HG02981 (cell line): Measurements from ENCODE around the gene BASP1.

Source experiments
- ATAC-seq: cut with Tn5 transposase; IDR thresholded peaks from one replicate; pipeline ENCODE4 v1.9.1; 2021; ENCODE audit warnings: mild to moderate bottlenecking, moderate library complexity; ENCODE audit not compliant: unreplicated experiment

Gene BASP1, protein sequence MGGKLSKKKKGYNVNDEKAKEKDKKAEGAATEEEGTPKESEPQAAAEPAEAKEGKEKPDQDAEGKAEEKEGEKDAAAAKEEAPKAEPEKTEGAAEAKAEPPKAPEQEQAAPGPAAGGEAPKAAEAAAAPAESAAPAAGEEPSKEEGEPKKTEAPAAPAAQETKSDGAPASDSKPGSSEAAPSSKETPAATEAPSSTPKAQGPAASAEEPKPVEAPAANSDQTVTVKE

DNA sequence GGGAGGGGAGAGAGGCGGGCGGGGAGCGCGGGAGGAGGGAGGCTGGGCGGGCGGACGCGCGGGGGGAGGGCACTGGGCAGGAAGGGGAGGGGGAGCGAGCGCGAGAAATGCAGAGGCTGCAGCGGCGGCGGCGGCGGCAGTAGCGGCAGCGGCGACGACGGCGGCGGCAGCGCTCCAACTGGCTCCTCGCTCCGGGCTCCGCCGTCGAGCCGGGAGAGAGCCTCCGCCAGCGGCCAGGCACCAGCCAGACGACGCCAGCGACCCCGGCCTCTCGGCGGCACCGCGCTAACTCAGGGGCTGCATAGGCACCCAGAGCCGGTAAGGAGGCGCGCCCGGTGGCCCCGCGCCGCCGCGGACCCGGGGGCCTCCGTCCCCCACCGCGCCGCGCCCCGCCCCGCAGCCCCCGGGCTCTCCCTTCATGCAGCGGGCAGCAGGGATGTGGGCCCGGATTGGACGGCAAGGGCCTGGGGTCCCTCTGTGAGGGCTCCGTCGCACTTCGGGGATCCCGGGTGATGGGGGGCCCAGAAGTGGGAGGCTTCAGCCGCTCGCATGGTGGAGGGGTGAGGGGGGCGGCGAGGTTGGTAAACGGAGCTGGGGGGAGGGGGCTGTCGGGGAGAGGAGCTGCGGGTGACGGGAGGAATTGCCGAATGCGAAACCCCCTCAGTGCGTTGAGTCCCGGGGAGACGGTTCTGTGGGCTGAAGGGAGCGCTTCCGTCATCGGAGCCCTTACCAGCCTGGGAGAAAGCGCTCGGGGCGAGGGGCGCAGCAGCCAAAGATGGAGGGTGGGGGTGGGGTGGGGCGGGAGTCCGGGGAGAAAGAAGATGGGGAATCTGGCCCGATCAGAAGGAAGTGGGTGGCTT lies at the start of gene BASP1:
Gene BASP1 (plus strand): TSS at position 139 of the 860 bp plus-strand sequence. CDS start 57,586 bp downstream, outside the sequence.
- ATAC-seq: peak; percentile 33

DNA sequence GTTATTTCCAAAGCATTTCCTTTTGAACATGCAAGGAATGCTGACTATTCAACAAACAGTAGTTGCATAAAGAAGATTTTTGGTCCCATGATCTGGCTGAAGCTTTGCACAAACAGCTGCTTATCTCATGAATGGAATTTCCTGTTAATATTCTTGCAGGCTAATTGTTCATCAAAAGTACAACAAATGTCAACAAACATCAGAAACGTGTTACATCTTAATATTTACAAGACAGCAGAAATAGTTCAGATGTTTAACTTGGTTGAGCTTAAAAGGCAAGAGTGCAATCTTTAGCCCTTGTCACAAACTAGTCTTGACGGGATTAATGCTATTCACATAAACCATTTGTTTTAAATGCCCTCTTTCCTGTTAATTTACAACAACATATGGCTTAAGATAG lies 47.9 kb upstream of the BASP1 start:
- ATAC-seq: no peak

DNA sequence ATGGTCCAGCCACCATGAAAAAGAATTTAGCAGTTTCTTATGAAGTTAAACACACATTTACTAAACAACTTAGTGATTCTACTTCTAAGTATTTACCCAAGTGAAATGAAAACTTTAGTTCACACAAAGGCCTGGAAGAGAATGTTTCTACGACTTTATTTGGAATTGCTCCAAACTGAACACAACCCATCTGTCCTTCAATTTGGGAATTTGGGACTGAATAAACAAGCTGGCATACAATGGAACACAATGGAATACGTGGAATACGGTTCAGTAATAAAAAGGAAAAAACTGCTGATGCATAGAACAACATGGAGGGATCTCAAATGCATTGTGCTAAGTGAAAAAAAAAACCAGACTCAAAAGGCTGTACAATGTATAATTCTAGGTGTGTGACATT lies 44.6 kb upstream of the BASP1 start:
- no peak for ATAC-seq

DNA sequence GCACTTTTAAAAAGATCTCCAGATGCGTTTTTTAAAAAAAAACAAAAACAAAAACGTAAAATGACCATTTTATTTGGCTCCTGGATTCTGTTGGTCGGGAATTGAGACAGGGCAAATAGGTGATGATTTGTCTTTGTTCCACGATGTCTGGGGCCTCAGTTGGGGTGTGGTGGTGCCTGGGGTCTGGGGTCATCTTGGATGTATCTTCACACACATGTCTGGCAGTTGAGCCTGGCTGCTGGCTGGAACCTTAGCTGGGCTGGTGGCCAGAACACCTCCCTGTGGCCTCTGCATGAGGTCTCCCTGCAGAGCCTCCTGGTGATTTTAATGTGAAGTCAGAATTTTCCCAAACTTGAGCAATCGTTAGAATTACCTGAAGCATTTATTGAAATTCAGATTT lies 42.5 kb upstream of the BASP1 start:
- no peak for ATAC-seq

DNA sequence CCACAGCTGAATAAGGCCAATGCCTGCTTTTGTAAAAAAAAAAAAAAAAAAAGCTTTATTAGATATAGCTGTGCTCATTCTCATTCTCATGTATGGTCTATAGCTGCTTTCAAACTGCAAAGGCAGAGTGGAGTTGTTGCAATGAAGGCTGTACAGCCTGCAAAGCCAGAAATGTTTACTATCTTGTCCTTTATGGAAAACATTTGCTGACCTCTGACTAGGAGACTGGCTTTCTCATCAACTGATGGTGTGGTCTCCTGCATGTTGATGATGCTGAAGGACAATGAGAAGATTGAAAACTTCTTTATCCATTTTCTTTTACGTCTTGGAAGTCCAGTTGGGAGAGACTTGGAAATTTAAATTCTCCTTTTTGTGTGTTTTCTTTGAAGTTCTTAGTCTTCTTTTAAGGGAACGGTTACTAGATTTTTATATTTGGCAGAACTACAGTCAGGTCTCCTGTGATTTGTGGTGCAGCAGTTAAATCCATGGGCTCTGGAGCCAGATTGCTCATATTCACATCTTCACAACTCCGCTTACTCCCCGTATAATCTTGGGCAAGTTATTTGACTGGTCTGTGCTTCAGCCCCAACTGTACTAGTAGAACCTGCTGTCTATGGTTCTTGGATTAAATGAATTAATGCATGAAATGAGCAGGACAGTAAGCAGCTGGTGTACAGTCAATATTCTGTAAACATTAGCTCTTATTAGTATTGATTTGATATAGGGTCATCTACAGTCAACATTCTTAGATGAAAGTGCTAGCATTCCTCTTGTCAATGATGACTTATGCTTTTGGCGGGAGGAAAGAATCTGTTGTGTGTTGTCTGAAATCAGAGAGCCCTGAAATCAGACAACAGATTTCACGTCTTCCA lies 39.7 kb upstream of the BASP1 start:
- ATAC-seq: no peak

DNA sequence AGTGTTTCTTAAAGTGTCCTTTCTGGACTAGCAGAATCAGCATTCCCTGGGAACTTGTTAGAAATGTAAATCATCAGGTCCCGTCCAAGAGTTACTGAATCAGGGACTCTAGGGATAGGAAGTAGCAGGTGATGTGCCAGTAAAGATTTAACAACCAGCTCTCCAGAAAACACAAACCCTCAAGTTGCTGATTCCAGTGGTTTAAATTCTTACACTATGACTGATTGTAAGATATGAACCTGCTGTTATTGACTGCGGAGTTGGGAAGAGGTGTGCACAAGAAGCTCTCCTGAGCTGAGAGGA lies 39.1 kb upstream of the BASP1 start:
- no peak for ATAC-seq

DNA sequence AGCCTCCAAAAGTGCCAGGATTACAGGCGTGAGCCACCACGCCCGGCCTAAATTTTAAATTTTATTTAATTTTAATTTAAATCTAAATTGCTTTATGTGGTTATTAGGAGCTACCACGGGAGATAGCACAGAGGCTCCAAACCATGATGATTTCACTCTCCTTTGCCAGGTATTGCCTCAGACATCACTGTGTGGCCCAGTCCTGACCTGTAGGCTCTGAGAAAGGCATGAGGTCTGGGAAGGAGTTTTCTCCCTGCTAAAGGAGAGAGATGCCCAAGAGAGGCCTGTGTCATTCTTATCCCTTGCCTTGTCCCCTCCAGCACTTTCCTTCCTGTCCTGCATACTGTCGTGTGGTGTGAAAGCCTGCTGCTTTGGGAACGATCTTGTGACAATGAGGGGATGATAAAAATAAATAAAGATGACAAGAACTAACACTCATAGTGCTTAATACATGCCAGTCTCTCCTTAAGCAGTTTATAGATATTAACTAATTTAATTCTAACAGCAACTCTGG lies 37.0 kb upstream of the BASP1 start:
- no peak for ATAC-seq

DNA sequence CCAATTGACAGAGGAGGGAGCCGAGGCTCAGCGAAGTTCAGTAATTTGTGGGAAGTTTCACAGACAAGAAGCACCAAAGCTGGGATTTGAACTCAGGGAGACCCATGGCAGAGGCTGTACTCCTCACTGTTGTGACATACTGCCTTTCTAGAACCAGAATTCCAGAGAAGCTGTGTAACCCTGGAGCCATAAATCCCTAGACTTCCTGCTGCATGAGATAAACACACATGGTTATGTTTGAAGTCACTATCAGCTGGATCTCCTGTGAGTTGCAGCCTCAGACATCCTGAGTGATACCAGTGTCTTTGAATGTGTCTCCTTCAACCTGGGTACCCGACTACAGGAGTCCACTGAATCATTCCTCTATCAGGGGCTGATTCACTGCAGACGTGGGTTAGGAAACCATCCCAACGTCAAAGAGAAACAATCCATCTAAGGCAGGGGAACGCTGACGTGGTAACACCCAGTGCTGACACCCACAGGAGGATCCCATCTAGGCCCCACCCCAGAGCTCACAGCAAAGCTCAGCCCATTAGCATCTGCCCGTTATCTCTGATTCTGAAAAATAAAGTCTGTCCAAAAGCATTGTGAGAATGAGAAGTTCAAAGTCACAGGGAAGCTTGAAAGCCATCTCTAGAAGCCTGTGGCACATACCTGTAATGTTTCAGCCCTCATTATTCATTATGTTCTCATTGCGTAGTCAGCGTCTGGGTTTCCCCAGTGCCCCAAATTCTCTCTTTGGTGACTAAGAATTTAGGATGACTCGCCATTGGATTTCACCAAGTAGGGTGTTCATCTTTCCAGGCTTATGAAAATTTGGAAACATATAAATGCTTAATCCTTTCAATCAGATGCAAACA lies 36.3 kb upstream of the BASP1 start:
- ATAC-seq: no peak

DNA sequence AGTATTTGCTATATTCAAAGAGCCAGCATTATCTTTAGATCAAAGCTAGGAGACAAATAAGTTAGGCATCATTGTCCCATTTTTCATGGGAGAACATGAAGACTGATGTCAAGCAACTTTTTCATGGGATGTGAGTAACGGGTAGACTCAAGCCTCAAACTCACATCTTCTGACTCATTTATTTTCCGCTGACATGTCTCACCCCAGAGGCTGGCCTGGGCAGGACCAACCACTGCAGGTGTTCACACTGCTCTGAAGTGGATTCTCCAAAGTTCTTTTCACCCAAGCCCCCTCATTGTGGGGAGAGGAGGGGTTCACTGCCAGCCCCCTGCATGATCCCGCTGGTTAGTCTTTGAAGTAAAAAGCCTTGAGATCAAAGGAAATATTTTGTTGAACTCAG lies 34.9 kb upstream of the BASP1 start:
- ATAC-seq: no peak

DNA sequence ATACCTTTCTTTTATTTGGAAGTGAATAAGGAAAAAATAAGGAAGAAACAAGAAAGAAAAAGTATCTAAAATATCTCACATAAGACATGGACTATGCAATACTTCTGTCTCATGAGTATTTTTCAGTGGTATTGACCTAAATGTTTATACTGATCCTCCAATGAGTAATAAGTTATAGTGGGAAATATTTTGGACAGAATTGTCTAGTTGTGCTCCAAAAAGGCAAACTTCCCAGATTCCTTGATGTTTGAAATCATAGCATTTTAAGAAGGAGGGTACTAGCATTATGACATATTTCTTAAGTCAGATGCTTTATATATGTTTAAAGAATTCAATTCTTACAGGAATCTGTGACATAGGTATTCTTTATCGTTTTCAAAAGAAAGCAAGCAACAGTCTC lies 34.5 kb upstream of the BASP1 start:
- no peak for ATAC-seq

DNA sequence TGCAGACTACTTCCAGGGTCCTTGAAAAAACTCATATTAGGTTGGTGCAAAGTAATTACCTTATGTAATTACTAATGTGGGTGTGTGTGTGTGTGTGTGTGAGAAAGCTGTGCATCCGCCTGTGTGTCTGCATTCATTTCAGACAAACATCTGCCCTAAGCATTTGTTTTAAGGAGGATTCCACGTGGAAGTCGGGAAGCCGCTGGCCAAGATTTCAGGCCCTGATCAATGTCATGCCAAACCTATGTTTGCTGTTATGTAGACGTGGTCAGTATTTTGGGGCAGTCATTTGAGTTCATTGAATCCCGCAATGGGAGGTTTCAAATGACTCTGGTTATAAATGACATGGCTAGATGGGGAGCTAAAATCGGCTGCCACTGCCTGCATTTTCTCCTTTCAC lies 33.6 kb upstream of the BASP1 start:
- no peak for ATAC-seq

DNA sequence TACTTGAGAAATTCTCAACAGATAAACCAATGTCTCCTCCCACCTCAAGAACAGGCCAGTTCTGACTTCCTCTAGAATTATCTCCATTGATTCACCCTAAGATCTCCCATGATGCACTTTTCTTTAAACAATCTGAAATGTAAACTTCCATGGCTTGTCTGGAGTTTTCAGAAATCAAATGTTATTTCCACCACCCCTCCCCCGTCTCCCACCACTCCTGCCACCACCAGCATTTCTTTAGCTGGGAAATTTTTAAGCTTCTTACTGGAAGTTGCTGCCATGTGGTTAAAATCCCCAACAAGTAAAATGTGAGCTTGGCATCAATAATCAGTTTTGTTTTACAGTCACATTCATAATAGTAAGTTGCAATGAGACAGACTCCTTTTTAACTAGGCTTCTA lies 32.8 kb upstream of the BASP1 start:
- ATAC-seq: no peak

DNA sequence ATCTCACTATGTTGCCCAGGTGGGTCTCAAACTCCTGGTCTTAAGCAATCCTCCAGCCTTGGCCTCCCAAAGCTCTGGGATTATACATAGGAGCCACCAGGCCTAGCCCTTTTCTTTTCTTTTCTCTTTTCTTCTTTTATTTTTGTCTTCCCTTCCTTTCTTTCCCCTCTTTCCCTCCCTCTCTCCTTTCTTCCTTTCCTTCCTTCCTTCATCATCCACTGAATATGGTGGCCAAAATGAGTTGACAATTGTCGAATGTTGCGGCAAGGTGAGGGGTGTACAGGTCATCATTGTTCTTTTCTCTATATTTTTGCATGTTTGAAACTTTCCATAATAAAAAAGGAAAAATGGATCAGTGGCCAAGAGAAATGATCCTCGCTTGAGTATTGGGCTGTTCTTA lies 32.1 kb upstream of the BASP1 start:
- ATAC-seq: no peak

DNA sequence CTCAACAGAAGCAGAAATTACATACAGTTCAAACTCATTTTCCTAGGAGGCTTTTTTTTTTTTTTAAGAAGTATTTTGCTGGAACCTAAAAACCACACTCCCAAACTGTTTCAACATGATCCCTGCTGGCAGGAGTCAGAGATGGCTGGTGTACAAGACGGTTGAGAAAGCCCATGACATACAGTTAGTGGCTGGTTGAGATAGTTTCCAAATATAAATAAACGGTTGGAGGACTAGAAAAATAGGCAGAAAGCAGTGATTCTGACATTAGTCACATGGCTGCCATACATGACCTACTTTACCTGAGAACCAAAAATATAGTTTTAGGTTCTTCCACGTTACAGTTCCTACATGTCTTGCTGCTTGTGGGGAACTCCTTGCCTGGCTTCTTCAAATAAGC lies 31.7 kb upstream of the BASP1 start:
- ATAC-seq: no peak

DNA sequence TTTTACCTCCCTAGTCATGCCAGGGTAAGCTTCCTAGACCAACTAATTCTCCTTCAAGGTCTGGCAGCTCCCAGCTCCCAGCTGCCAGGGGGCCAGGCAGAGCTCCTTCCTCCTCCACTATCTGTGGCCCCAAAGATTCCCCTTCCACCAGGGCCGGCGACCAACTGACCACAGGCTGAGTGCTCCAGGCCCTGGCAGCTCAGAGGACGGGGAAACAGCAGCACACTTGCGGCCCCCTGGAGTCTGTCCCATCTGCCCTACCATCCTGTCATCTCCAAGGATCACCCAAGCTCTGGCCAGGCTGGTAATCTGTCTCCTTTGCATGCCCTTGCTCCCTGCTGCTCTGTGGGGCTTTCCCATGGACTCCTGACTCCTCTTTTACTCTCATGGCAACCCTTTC lies 31.2 kb upstream of the BASP1 start:
- ATAC-seq: no peak

DNA sequence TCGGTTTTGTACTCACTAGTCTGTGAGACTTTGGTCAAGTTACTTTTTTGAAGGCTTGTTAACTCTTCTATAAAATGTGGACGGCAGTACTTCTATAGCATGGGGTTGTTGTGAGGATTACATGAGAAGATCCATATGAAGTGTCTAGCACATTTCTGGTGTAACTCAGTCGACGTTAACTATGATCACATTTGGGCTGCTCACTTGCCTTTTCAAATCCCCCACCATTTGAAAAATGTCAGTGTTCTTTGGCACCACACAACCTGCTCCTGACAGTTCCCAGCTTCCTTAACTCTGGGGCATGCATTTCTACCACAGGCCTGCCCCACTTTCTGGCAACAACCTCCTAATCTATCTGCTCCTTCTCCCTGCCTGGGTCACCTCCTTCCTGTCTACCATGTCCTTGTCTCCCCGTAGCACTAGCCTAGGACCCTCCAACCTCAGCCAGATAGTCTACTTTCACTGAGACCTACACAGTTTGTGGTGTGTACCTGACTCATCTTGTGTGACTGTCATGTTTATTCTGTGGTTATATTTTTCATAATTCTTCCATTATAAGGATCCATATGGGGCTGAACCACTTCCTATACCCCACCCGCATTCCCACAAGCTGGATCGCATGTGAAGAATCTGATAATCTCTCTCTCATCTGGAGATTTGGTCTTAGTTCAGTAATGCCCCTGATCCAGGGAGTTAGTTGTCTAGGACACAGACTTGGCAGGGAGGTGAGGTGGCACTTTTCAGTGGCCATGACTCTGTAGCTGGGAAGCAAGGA lies 30.2 kb upstream of the BASP1 start:
- no peak for ATAC-seq

DNA sequence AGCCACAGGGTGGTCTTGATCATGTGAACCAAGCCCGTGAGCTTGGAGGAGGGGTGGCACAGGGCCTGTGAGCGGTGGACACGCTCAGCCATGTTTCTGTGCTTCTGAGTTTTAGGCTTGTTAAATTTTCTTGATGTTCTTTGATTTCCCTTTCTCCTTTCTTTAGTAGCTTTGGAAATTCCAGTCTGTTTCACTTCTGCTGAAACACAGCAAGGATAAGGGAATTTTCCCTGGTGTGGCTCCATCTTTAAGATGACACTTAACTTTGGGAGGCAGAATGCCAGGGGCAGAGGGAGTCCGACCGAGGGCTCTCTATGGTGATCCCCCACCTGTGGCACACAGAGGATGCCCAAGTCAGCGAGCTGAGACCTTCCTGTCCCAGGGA lies 29.7 kb upstream of the BASP1 start:
- no peak for ATAC-seq

DNA sequence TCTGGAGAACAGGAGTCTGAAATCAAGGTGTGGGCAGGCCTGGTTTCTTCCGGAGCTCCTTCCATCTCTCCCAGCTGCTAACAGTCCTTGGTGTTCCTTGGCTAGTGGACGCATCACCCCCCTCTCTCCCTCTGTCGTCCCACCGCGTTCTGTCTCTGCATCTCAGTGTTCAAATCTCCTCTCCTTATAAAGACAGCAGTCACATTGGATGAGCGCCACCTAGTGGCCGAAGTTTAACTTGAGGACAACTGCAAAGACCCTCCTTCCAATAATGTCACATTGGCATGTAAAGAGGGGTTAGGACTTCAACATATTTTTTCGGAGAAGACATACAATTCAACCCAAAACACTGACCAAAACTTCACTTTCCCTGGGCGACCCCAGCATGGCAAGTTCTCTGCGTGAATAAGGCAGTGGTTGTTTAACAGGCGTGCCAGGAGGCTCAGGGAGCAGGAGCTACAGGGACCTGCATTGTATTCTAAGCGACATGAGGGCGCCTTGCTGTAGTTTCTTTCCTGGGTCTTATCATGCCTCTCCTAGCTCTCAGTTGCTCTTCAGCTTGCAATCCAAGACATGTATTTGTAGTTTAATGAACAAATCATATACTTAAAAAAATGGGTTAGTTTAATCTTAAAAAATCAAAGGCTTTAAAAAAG lies 27.9 kb upstream of the BASP1 start:
- ATAC-seq: peak; percentile 44

DNA sequence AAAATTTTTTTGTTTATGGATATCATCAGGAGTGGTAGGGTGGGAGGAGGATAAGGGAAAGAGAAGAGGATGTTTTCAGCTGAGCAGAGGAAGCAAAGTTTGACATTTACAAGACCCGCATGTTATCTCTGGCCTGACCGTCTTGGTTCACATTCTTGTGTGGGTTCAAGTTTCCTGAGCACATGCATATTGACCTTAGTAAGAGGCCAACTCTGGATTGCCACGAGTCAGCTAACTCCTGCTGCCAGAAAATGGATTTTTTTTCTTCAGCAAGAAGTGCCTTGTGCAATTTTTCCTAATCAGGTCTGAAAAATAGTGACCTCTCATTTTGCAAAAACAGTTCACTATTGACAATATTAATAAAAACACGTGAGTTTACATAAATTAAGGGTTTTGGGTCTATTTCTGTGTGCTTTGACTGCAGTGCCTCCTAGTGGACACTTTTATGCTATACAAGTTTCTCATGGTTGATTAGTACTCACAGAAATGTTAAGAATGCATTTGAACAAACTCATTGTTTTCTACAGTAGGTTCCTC lies 27.1 kb upstream of the BASP1 start:
- peak; percentile 46 for ATAC-seq
